Brain microvascular endothelial cell (primary cell): ENCODE results near the gene TMEM151B.
"Not testable (repeated sequence)": the region's sequence is repeated elsewhere in the genome, so short reads cannot be mapped to it uniquely, and the experiment has no call there.

Source experiments
- DNase-seq: peaks from one replicate; pipeline ENCODE4 v3.0.0-alpha.2; 2020
- H3K27ac ChIP-seq: fragments of 250-450 bp; sonication (Bioruptor Pico); 2 replicates; pipeline ENCODE4 v1.5.1; 2020; ENCODE audit warnings: mild to moderate bottlenecking, moderate library complexity
- H3K27me3 ChIP-seq: fragments of 250-450 bp; sonication (Bioruptor Pico); replicated peaks from 2 replicates; pipeline ENCODE4 v1.5.1; 2020; ENCODE audit warnings: mild to moderate bottlenecking
- H3K36me3 ChIP-seq: fragments of 250-450 bp; sonication (Bioruptor Pico); replicated peaks from 2 replicates; pipeline ENCODE4 v1.5.1; 2020; ENCODE audit warnings: mild to moderate bottlenecking
- H3K4me3 ChIP-seq: 2 replicates; pipeline ENCODE4 v1.5.1; 2011; ENCODE audit warnings: low read depth, mild to moderate bottlenecking, control low read depth, low read length, moderate library complexity
- in situ Hi-C: cut with HindIII; loops from 2 replicates; pipeline ENCODE4 v1.10.0; 2017; ENCODE audit warnings: low sequenced_read_pairs, low pct_ligation_motif_present
- TF ChIP-seq, protein P1 (sequence below): IDR thresholded peaks from 2 replicates; pipeline ENCODE4 v1.5.1; 2011; ENCODE audit warnings: low read depth, mild to moderate bottlenecking, moderate library complexity, low read length, control low read depth, inconsistent platforms; ENCODE audit errors: missing control alignments

TMEM151B gene

DNA sequence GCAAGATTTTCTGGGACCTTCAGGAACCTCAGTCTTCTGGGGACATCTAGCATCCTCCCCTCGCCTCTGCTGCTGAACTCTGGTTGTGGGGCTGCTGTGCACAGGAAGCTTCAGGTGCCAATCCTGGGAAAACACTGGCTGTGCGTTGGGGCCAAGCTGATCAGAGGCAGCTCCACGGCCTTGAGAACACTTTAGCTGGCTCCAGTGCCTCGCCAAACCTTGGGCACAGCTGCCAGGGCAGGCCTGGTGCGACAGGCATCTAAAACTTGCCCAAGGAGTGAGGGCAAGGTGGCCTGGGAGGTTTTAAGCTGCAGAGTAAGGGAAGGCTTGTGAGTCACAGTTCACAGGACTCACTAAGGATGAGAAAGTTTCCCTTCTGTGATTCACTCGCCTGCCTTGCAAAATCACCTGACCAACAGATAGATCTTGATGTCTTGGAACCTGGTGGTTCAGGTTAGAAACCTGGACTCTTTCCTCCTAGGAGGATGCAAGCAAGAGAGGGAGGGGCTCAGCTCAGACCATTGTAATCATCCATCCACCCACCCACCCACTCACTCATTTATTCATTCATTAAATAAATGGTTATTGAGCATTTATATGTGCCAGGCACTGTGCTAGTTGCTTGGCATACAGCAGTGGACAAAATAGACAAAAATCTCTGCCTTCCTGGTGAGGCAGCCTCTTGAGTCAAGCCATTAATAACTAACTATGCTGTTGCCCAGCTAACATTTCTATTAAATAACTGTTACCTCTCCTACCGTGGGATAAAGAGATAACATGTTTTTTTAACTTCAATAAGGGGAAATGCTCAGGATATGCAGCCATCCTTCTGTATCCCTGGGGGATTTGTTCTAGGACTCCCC, 69.7 kb downstream of the TMEM151B start:
- H3K27me3 ChIP-seq: peaks cover 32% of the 10 kb centered on the region
- DNase-seq: peak; percentile 23
- in situ Hi-C loops: no loop called here
- no peaks in the 10 kb centered on the region for H3K36me3 ChIP-seq
- H3K4me3 ChIP-seq: no peak overlapping the region
- no peak overlapping the region for H3K27ac ChIP-seq
- TF ChIP-seq, protein P1, sequence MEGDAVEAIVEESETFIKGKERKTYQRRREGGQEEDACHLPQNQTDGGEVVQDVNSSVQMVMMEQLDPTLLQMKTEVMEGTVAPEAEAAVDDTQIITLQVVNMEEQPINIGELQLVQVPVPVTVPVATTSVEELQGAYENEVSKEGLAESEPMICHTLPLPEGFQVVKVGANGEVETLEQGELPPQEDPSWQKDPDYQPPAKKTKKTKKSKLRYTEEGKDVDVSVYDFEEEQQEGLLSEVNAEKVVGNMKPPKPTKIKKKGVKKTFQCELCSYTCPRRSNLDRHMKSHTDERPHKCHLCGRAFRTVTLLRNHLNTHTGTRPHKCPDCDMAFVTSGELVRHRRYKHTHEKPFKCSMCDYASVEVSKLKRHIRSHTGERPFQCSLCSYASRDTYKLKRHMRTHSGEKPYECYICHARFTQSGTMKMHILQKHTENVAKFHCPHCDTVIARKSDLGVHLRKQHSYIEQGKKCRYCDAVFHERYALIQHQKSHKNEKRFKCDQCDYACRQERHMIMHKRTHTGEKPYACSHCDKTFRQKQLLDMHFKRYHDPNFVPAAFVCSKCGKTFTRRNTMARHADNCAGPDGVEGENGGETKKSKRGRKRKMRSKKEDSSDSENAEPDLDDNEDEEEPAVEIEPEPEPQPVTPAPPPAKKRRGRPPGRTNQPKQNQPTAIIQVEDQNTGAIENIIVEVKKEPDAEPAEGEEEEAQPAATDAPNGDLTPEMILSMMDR: no peak

GRCh38 chr6:44341095-44341890, 71.0 kb downstream of the TMEM151B start:
- TF ChIP-seq, protein P1: no peak
- H3K36me3 ChIP-seq: no peaks in the 10 kb centered on the region
- no peak overlapping the region for H3K27ac ChIP-seq
- in situ Hi-C loops: no loop called here
- H3K4me3 ChIP-seq: no peak overlapping the region
- H3K27me3 ChIP-seq: peaks cover 39% of the 10 kb centered on the region
- DNase-seq: no peak

GRCh38 chr6:44342052-44342451, 71.8 kb downstream of the TMEM151B start:
- no peak for DNase-seq
- H3K27ac ChIP-seq: no peak overlapping the region
- no peak overlapping the region for H3K4me3 ChIP-seq
- TF ChIP-seq, protein P1: no peak
- no peaks in the 10 kb centered on the region for H3K36me3 ChIP-seq
- peaks cover 39% of the 10 kb centered on the region for H3K27me3 ChIP-seq
- in situ Hi-C loops: no loop called here

DNA sequence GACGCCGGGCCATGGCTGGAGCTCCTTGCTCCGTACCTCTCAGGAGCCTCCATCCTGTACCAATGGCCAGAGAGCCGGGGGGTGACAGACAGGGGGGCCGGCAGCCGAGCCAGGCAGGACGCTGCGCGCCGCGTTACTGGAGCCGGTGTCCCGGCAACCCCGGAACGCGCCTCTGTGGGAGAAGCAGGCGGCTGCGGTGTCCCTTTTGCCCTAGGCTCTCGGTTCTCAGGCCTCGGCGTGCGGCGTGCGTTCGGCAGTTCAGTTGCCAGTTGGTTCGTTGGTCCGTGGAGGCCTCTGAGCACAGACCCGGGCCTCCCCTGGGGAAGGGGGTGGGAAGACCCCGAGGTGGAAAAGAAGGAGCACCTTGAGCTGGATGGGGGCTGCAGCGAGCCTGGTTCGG, 72.2 kb downstream of the TMEM151B start, which contains the start of gene SPATS1:
Gene SPATS1 (plus strand): TSS at position 162 of the 400 bp plus-strand sequence. CDS start 446 bp downstream, outside the sequence.
- no peak for DNase-seq

DNA sequence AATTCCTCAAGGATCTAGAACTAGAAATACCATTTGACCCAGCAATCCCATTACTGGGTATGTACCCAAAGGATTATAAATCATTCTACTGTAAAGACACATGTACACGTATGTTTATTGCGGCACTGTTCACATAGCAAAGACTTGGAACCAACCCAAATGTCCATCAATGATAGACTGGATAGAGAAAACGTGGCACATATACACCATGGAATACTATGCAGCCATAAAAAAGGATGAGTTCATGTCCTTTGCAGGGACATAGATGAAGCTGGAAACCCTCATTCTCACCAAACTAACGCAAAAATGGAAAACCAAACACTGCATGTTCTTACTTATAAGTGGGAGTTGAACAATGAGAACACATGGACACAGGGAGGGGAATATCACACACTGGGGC, 76.6 kb downstream of the TMEM151B start:
- DNase-seq, H3K27ac ChIP-seq, H3K4me3 ChIP-seq, H3K36me3 ChIP-seq, in situ Hi-C loops: not testable (repeated sequence)
- H3K27me3 ChIP-seq: peaks cover 35% of the 10 kb centered on the region

More for the DNA sequence above, 72.2 kb downstream of the TMEM151B start, which contains the start of gene SPATS1:
- in situ Hi-C loops: no loop called here
- no peak within 1 kb of the TSS for H3K4me3 ChIP-seq
- peaks cover 39% of the 10 kb centered on the region for H3K27me3 ChIP-seq
- no peaks in the 10 kb centered on the region for H3K36me3 ChIP-seq
- TF ChIP-seq, protein P1: no peak
- no peak within 1 kb of the TSS for H3K27ac ChIP-seq
